Fibroblast of lung (primary cell): Measurements from ENCODE around the gene SPATA20. TPM values are rescaled to one million over a fixed set of nuclear protein-coding genes. Genes with fewer than 3 reads are reported as not detected.
A peak's percentile ranks its signal among the peaks of the same experiment; 100 is the strongest.

ENCODE experiments used
- DNase-seq, 2 donors: peaks; one replicate each; pipeline versions ENCODE4 v3.0.0 to v3.0.0-alpha.2; 2010; ENCODE audit warnings: low read depth in 2 of 2
- H2AFZ ChIP-seq: 2 replicates; pipeline ENCODE4 v1.5.1; 2012; ENCODE audit warnings: low read length, control low read depth, inconsistent platforms
- H3K27ac ChIP-seq: 2 replicates; pipeline ENCODE4 v1.5.1; 2011; ENCODE audit warnings: low read length, control low read depth; ENCODE audit not compliant: insufficient read depth
- H3K27me3 ChIP-seq: 2 replicates; pipeline ENCODE4 v1.5.1; 2011; ENCODE audit warnings: mild to moderate bottlenecking, low read length; ENCODE audit not compliant: control insufficient read depth, insufficient read depth
- H3K36me3 ChIP-seq: 2 replicates; pipeline ENCODE4 v1.5.1; 2011; ENCODE audit warnings: low read length; ENCODE audit not compliant: control insufficient read depth, insufficient read depth
- H3K4me1 ChIP-seq: 2 replicates; pipeline ENCODE4 v1.5.1; 2011; ENCODE audit warnings: low read length; ENCODE audit not compliant: control insufficient read depth, insufficient read depth; ENCODE audit errors: extremely low read depth
- H3K4me2 ChIP-seq: 2 replicates; pipeline ENCODE4 v1.5.1; 2011; ENCODE audit warnings: low read length, control low read depth; ENCODE audit not compliant: insufficient read depth; ENCODE audit errors: extremely low read depth
- H3K4me3 ChIP-seq, 4 experiments: fragments of 200-600 bp in 1 of 4; sonication (generic) in 1 of 4; replicated peaks in 1 of 4; 2 replicates each; pipeline ENCODE4 v1.5.1; 2011 to 2016; ENCODE audit warnings: low read length in 4 of 4, low read depth in 3 of 4, mild to moderate bottlenecking in 3 of 4, control low read depth in 2 of 4, inconsistent platforms in 1 of 4, mixed read lengths in 1 of 4; ENCODE audit not compliant: insufficient read depth in 1 of 4; ENCODE audit errors: control extremely low read depth in 1 of 4
- H3K79me2 ChIP-seq: 2 replicates; pipeline ENCODE4 v1.5.1; 2012; ENCODE audit warnings: mild to moderate bottlenecking, low read length, inconsistent platforms; ENCODE audit not compliant: control insufficient read depth, insufficient read depth
- H3K9ac ChIP-seq: 2 replicates; pipeline ENCODE4 v1.5.1; 2011; ENCODE audit warnings: mild to moderate bottlenecking, low read length, control low read depth; ENCODE audit not compliant: insufficient read depth
- H3K9me3 ChIP-seq: 2 replicates; pipeline ENCODE4 v1.5.1; 2012; ENCODE audit warnings: low read depth, low read length; ENCODE audit not compliant: control insufficient read depth, insufficient read depth
- H4K20me1 ChIP-seq: 2 replicates; pipeline ENCODE4 v1.5.1; 2011; ENCODE audit warnings: low read length; ENCODE audit not compliant: control insufficient read depth, insufficient read depth; ENCODE audit errors: extremely low read depth
- CTCF ChIP-seq, 2 donors: IDR thresholded peaks in 1 of 2; conservative IDR thresholded peaks in 1 of 2; 1 replicate in 1 of 2; 2 replicates in 1 of 2; pipeline ENCODE4 v1.5.1; 2011 to 2012; ENCODE audit warnings: low read length in 2 of 2, control low read depth in 1 of 2, inconsistent platforms in 1 of 2, low read depth in 1 of 2, mild to moderate bottlenecking in 1 of 2
- EZH2 ChIP-seq: IDR thresholded peaks from 2 replicates; pipeline ENCODE4 v1.5.1; 2012; ENCODE audit warnings: low read length, control low read depth, mild to moderate bottlenecking; ENCODE audit errors: missing control alignments
- polyA plus RNA-seq, 2 donors: library from polyadenylated mRNA; depleted of rRNA in 1 of 2; stranded (reverse) in 1 of 2; unstranded in 1 of 2; fragments of >200 nt; gene quantifications; 2 replicates each; pipeline ENCODE4 v1.2.1, GENCODE V29; 2011 to 2012; ENCODE audit warnings: missing spikeins in 1 of 2
- total RNA-seq: library from RNA; depleted of rRNA; stranded (reverse); fragments of >200 nt; gene quantifications from 2 replicates; pipeline ENCODE4 v1.2.1, GENCODE V29; 2014

Gene SPATA20
- total and polyA plus RNA-seq, 2 donors (not counting 1 experiment from before 2014, with no cell fraction given): 21.6 to 119 TPM

GRCh38 chr17:50531428-50532025, 15.4 kb upstream of the SPATA20 start:
- Histone ChIP-seq H3K4me2 (no peak overlapping the region), H3K4me1 (no peaks in the 10 kb centered on the region), H3K36me3 (no peaks in the 10 kb centered on the region), H3K4me3 (no peak overlapping the region), H4K20me1 (no peaks in the 10 kb centered on the region), H3K27ac (no peak overlapping the region), H3K27me3 (peaks cover 32% of the 10 kb centered on the region), H2AFZ (no peak overlapping the region), H3K9ac (no peak overlapping the region), H3K79me2 (no peaks in the 10 kb centered on the region), H3K9me3 (no peaks in the 10 kb centered on the region)
- DNase-seq: no peak
- TF ChIP-seq EZH2: no peak
- no peak for TF ChIP-seq CTCF (conservative IDR thresholded peaks at IDR 0.05 in 1 of 2, IDR thresholded peaks at IDR 0.05 in 1 of 2; ENCODE audit: low read depth in 1 of 2, low read length in 2 of 2)

GRCh38 chr17:50532452-50533024, 14.4 kb upstream of the SPATA20 start, which contains the start of gene EPN3:
TSS of gene EPN3 (plus strand) at chr17:50532735. CDS start at chr17:50536557, 3,822 bp downstream.
- no peaks in the 10 kb centered on the region for H3K79me2 ChIP-seq
- peak within 1 kb of the TSS; percentile 68 for H3K4me2 ChIP-seq
- H3K4me1 ChIP-seq: no peaks in the 10 kb centered on the region
- no peak within 1 kb of the TSS for H3K27ac ChIP-seq
- no peak for DNase-seq
- no peak within 1 kb of the TSS for H3K9ac ChIP-seq
- H3K27me3 ChIP-seq: peaks cover 32% of the 10 kb centered on the region
- no peak within 1 kb of the TSS for H3K4me3 ChIP-seq
- H4K20me1 ChIP-seq: no peaks in the 10 kb centered on the region
- H2AFZ ChIP-seq: no peak within 1 kb of the TSS
- no peak for TF ChIP-seq CTCF (conservative IDR thresholded peaks at IDR 0.05 in 1 of 2, IDR thresholded peaks at IDR 0.05 in 1 of 2; ENCODE audit: low read depth in 1 of 2, low read length in 2 of 2)
- TF ChIP-seq EZH2: no peak
- H3K9me3 ChIP-seq: no peaks in the 10 kb centered on the region
- no peaks in the 10 kb centered on the region for H3K36me3 ChIP-seq

GRCh38 chr17:50533185-50533584, 13.8 kb upstream of the SPATA20 start:
- Histone ChIP-seq H3K9me3 (no peaks in the 10 kb centered on the region), H3K27me3 (peaks cover 29% of the 10 kb centered on the region), H2AFZ (no peak overlapping the region), H3K79me2 (no peaks in the 10 kb centered on the region), H3K27ac (no peak overlapping the region), H3K9ac (no peak overlapping the region), H3K4me3 (no peak overlapping the region), H4K20me1 (no peaks in the 10 kb centered on the region), H3K36me3 (no peaks in the 10 kb centered on the region), H3K4me2 (no peak overlapping the region), H3K4me1 (no peaks in the 10 kb centered on the region)
- DNase-seq: no peak
- TF ChIP-seq EZH2 (peak; percentile 76), CTCF (conservative IDR thresholded peaks at IDR 0.05 in 1 of 2, IDR thresholded peaks at IDR 0.05 in 1 of 2; ENCODE audit: low read depth in 1 of 2, low read length in 2 of 2) (no peak)
